HEK293 (cell line): ENCODE results near the gene SCO1.
"Not testable (repeated sequence)": the region's sequence is repeated elsewhere in the genome, so short reads cannot be mapped to it uniquely, and the experiment has no call there.

ENCODE experiments used
- GLI4 ChIP-seq: fragments of 450-650 bp; formaldehyde crosslinking; IDR thresholded peaks from 2 replicates; pipeline ENCODE4 v1.5.1; 2016; ENCODE audit warnings: missing biosample characterization, missing genetic modification characterization
- KLF10 ChIP-seq: fragments of 450-650 bp; IDR thresholded peaks from 2 replicates; pipeline ENCODE4 v1.5.1; 2018; ENCODE audit warnings: missing biosample characterization, mild to moderate bottlenecking, missing genetic modification characterization
- KLF9 ChIP-seq: fragments of 450-650 bp; formaldehyde crosslinking; IDR thresholded peaks from 2 replicates; pipeline ENCODE4 v1.5.1; 2016; ENCODE audit warnings: missing biosample characterization, missing genetic modification characterization, low read depth
- MYNN ChIP-seq: fragments of 450-650 bp; formaldehyde crosslinking; IDR thresholded peaks from 2 replicates; pipeline ENCODE4 v1.5.1; 2016; ENCODE audit warnings: missing biosample characterization, missing genetic modification characterization, borderline replicate concordance
- YY1 ChIP-seq: fragments of 450-650 bp; formaldehyde crosslinking; IDR thresholded peaks from 2 replicates; pipeline ENCODE4 v1.5.1; 2018; ENCODE audit warnings: missing biosample characterization, missing genetic modification characterization
- ZBTB21 ChIP-seq: fragments of 450-650 bp; formaldehyde crosslinking; IDR thresholded peaks from 2 replicates; pipeline ENCODE4 v1.5.1; 2017; ENCODE audit warnings: missing biosample characterization, missing genetic modification characterization
- ZBTB8A ChIP-seq: fragments of 450-650 bp; formaldehyde crosslinking; IDR thresholded peaks from 2 replicates; pipeline ENCODE4 v1.5.1; 2016; ENCODE audit warnings: missing biosample characterization, missing genetic modification characterization
- ZNF121 ChIP-seq: fragments of 450-650 bp; formaldehyde crosslinking; IDR thresholded peaks from 2 replicates; pipeline ENCODE4 v1.5.1; 2016; ENCODE audit warnings: missing biosample characterization, missing genetic modification characterization
- ZNF2 ChIP-seq: fragments of 450-650 bp; formaldehyde crosslinking; IDR thresholded peaks from 2 replicates; pipeline ENCODE4 v1.5.1; 2016; ENCODE audit warnings: missing biosample characterization, missing genetic modification characterization
- ZNF37A ChIP-seq: fragments of 450-650 bp; IDR thresholded peaks from 2 replicates; pipeline ENCODE4 v1.5.1; 2018; ENCODE audit warnings: missing biosample characterization, missing genetic modification characterization
- ZNF426 ChIP-seq: fragments of 450-650 bp; formaldehyde crosslinking; IDR thresholded peaks from 2 replicates; pipeline ENCODE4 v1.5.1; 2017; ENCODE audit warnings: missing biosample characterization, missing genetic modification characterization, mild to moderate bottlenecking, inconsistent platforms, moderate library complexity
- TF ChIP-seq, protein P1 (sequence below): fragments of 450-650 bp; formaldehyde crosslinking; IDR thresholded peaks from 2 replicates; pipeline ENCODE4 v1.5.1; 2016; ENCODE audit warnings: missing biosample characterization, missing genetic modification characterization
- TF ChIP-seq, protein P2 (sequence below): fragments of 450-650 bp; formaldehyde crosslinking; IDR thresholded peaks from 2 replicates; pipeline ENCODE4 v1.5.1; 2017; ENCODE audit warnings: missing biosample characterization, missing genetic modification characterization

DNA sequence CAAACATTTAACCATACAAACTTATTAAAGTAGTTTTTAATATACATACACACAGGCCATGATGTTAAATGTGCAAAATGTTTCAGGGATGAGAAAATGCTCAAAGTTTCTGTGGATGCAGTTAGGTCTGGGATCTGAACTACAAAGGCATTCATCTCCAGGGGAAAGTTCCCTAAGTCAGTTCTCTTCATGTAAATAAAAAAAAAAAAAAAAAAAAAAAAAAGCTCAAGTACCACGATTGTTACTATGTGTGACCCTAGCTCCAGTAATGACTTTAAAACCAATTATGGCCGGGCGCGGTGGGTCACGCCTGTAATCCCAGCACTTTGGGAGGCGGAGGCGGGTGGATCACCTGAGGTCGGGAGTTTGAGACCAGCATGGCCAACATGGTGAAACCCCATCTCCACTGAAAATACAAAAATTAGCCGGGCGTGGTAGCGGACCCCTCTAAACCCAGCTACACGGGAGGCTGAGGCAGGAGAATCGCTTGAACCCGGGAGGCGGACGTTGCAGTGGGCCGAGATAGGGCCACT is 1.4 kb downstream of the SCO1 start:
- TF ChIP-seq, protein P1, sequence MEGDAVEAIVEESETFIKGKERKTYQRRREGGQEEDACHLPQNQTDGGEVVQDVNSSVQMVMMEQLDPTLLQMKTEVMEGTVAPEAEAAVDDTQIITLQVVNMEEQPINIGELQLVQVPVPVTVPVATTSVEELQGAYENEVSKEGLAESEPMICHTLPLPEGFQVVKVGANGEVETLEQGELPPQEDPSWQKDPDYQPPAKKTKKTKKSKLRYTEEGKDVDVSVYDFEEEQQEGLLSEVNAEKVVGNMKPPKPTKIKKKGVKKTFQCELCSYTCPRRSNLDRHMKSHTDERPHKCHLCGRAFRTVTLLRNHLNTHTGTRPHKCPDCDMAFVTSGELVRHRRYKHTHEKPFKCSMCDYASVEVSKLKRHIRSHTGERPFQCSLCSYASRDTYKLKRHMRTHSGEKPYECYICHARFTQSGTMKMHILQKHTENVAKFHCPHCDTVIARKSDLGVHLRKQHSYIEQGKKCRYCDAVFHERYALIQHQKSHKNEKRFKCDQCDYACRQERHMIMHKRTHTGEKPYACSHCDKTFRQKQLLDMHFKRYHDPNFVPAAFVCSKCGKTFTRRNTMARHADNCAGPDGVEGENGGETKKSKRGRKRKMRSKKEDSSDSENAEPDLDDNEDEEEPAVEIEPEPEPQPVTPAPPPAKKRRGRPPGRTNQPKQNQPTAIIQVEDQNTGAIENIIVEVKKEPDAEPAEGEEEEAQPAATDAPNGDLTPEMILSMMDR (tag by site-specific recombination) = not testable (repeated sequence)
- TF ChIP-seq KLF10 (tag by site-specific recombination); YY1 (tag by site-specific recombination); ZNF121 (tag by site-specific recombination); GLI4 (tag by site-specific recombination); MYNN (tag by site-specific recombination); ZNF426 (tag by site-specific recombination); ZNF2 (tag by site-specific recombination); KLF9; ZBTB8A (tag by site-specific recombination); ZNF37A (tag by site-specific recombination); ZBTB21 (tag by site-specific recombination): not testable (repeated sequence)
- TF ChIP-seq, protein P2, sequence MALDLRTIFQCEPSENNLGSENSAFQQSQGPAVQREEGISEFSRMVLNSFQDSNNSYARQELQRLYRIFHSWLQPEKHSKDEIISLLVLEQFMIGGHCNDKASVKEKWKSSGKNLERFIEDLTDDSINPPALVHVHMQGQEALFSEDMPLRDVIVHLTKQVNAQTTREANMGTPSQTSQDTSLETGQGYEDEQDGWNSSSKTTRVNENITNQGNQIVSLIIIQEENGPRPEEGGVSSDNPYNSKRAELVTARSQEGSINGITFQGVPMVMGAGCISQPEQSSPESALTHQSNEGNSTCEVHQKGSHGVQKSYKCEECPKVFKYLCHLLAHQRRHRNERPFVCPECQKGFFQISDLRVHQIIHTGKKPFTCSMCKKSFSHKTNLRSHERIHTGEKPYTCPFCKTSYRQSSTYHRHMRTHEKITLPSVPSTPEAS = not testable (repeated sequence)
